Testis (tissue), 3 donors: ENCODE measurements around the gene GNRHR. TPM values are rescaled to one million over a fixed set of nuclear protein-coding genes. Genes with fewer than 3 reads are reported as not detected.
"Not testable (repeated sequence)": the region's sequence is repeated elsewhere in the genome, so short reads cannot be mapped to it uniquely, and the experiment has no call there.

Experiments used
- DNase-seq: peaks from one replicate; pipeline ENCODE4 v3.0.0-alpha.2; 2019
- H3K27ac ChIP-seq, 2 donors: fragments of 200-600 bp; sonication (generic); one replicate each; pipeline ENCODE4 v1.5.1; 2019
- H3K27me3 ChIP-seq: fragments of 200-600 bp; sonication (generic); one replicate; pipeline ENCODE4 v1.5.1; 2019
- H3K36me3 ChIP-seq: fragments of 200-600 bp; sonication (generic); one replicate; pipeline ENCODE4 v1.5.1; 2017; ENCODE audit warnings: low read depth; ENCODE audit errors: missing control alignments
- H3K4me1 ChIP-seq: fragments of 200-600 bp; sonication (generic); one replicate; pipeline ENCODE4 v1.5.1; 2019
- H3K4me3 ChIP-seq, 2 donors: fragments of 200-600 bp; sonication (generic); one replicate each; pipeline ENCODE4 v1.5.1; 2017 to 2019
- H3K9me3 ChIP-seq: fragments of 200-600 bp; sonication (generic); one replicate; pipeline ENCODE4 v1.5.1; 2017
- CTCF ChIP-seq, 3 experiments: fragments of 450-650 bp in 2 of 3; fragments of 200-600 bp in 1 of 3; sonication (generic) in 1 of 3; IDR thresholded peaks; one replicate each; pipeline ENCODE4 v1.5.1; 2016 to 2019; ENCODE audit warnings: antibody characterized with exemption in 3 of 3, mild to moderate bottlenecking in 2 of 3, moderate library complexity in 1 of 3
- POLR2A ChIP-seq: fragments of 450-650 bp; IDR thresholded peaks from one replicate; pipeline ENCODE4 v1.6.1; 2017; ENCODE audit warnings: antibody characterized with exemption, mild to moderate bottlenecking, moderate library complexity
- WGBS, 2 donors: methylation state at CpG; one replicate each; pipeline ENCODE4 v1.1.5; 2018; 5-methylcytosine and 5-hydroxymethylcytosine counted together
- intact Hi-C: fragments of 100-400 bp; cut with DNase I; formaldehyde crosslinking; loops from one replicate; pipeline ENCODE4 v1.15.1; 2023; ENCODE audit warnings: low total_unique reads
- polyA plus RNA-seq: library from polyadenylated mRNA; stranded (reverse); fragments of 350-450 nt; fragmentation: Illumina TruSeq; extraction: RNeasy Lipid Tissue Mini Kit (QIAGEN cat#74804); gene quantifications from one replicate; pipeline ENCODE4 v1.2.3, GENCODE V29; 2014; ENCODE audit warnings: low read depth, low replicate concordance; ENCODE audit not compliant: insufficient read depth
- total RNA-seq, 2 donors: library from RNA; depleted of rRNA; stranded (reverse); fragments of >200 nt; gene quantifications; one replicate each; pipeline ENCODE4 v1.2.3, GENCODE V29; 2016

The GNRHR gene
- total and polyA plus RNA-seq, 3 donors from 2014 or later = 0.16 TPM; not detected in 2

GRCh38 chr4:67712000-67712625 is 42.1 kb downstream of the GNRHR start:
- intact Hi-C loops = no loop called here
- H3K4me1 ChIP-seq = no peaks in the 10 kb centered on the region
- H3K27me3 ChIP-seq = no peaks in the 10 kb centered on the region
- no peaks in the 10 kb centered on the region for H3K9me3 ChIP-seq
- WGBS, 2 donors = 88 to 93% methylated on average over 3 of the region's 3 CpGs
- no peak overlapping the region for H3K4me3 ChIP-seq
- no peak overlapping the region for H3K27ac ChIP-seq
- DNase-seq = no peak
- TF ChIP-seq POLR2A = no peak
- TF ChIP-seq CTCF (IDR thresholded peaks at IDR 0.05) = no peak
- no peaks in the 10 kb centered on the region for H3K36me3 ChIP-seq

DNA sequence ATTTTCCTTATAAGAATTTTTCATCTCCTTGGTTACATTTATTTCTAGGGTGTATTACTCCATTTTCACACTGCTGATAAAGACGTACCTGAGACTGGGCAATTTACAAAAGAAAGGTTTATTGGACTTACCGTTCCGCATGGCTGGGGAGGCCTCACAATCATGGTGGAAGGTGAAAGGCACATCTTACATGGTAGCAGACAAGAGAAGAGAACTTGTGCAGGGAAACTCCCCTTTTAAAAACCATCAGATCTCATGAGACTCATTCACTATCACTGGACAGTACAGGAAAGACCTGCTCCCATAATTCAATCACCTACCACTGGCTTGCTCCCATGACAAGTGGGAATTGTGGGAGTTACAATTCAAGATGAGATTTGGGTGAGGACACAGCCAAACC is 47.5 kb downstream of the GNRHR start:
- H3K4me3 ChIP-seq, H3K4me1 ChIP-seq, DNase-seq, H3K27ac ChIP-seq, intact Hi-C loops, H3K27me3 ChIP-seq, H3K9me3 ChIP-seq, H3K36me3 ChIP-seq: not testable (repeated sequence)
- 95% methylated on average over 3 of the region's 3 CpGs for WGBS, 2 donors

DNA sequence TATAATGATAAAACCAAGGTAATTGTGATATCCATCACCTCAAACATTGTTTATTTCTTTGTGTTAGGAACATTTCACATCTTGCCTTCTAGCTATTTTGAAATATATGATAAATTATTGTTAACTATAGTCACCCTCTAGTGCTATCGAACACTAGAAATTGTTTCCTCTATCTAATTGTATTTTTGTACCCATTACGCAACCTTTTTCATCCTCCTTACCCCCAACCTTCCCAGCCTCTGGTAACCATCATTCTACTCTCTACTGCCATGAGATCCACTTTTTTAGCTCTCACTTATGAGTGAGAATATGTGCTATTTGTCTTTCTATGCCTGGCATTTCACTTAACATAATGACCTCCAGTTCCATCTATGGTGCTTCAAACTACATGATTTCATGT is 49.3 kb downstream of the GNRHR start:
- no peaks in the 10 kb centered on the region for H3K36me3 ChIP-seq
- H3K27ac ChIP-seq = no peak overlapping the region
- peaks cover 6% of the 10 kb centered on the region for H3K4me1 ChIP-seq
- no peaks in the 10 kb centered on the region for H3K27me3 ChIP-seq
- H3K9me3 ChIP-seq = no peaks in the 10 kb centered on the region
- no peak for TF ChIP-seq CTCF (IDR thresholded peaks at IDR 0.05)
- no peak for TF ChIP-seq POLR2A
- intact Hi-C loops = no loop called here
- no peak overlapping the region for H3K4me3 ChIP-seq
- DNase-seq = no peak
- WGBS, 2 donors = 93 to 97% methylated on average over 2 of the region's 2 CpGs

GRCh38 chr4:67702166-67702565 is 52.0 kb downstream of the GNRHR start:
- WGBS, 2 donors = 66 to 83% methylated on average over 2 of the region's 2 CpGs
- intact Hi-C loops = no loop called here
- H3K4me3 ChIP-seq = no peak overlapping the region
- no peaks in the 10 kb centered on the region for H3K9me3 ChIP-seq
- TF ChIP-seq POLR2A (no peak), CTCF (IDR thresholded peaks at IDR 0.05) (no peak)
- H3K27ac ChIP-seq = no peak overlapping the region
- H3K4me1 ChIP-seq = peaks cover 6% of the 10 kb centered on the region
- DNase-seq = no peak
- H3K27me3 ChIP-seq = no peaks in the 10 kb centered on the region
- H3K36me3 ChIP-seq = no peaks in the 10 kb centered on the region

DNA sequence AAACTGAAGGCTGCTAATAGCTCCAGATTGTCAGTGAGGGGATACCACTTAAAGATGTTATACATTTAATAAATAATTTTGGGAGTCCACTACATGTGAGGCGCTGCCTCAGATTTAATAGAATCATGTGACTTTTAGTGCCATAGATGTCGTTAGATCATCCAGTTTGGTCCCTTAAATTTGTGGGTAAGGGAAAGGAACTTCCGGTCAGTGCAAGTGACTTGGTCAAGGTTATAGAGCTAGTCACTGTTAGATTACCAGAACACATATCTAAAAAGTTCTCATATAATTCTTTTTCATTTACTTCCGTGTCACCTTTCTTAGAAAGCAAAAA is 52.7 kb downstream of the GNRHR start:
- Histone ChIP-seq H3K27me3 (no peaks in the 10 kb centered on the region), H3K9me3 (no peaks in the 10 kb centered on the region), H3K27ac (peak overlapping the region; percentile 89 to 91), H3K4me3 (peak overlapping the region; percentile 83 to 87), H3K36me3 (no peaks in the 10 kb centered on the region), H3K4me1 (peaks cover 6% of the 10 kb centered on the region)
- intact Hi-C loops = no loop called here
- 1 to 2% methylated on average over 4 of the region's 4 CpGs for WGBS, 2 donors
- DNase-seq = no peak
- TF ChIP-seq POLR2A = no peak
- TF ChIP-seq CTCF (IDR thresholded peaks at IDR 0.05) = no peak
